Activated T-cell treated with anti-CD3 and anti-CD28 coated beads, Interleukin-2, amount 50 U/mL, for 4 hours (primary cell): ENCODE measurements around the gene CATSPERB. TPM values are rescaled to one million over a fixed set of nuclear protein-coding genes. Genes with fewer than 3 reads are reported as not detected.
"Not testable (repeated sequence)": the region's sequence is repeated elsewhere in the genome, so short reads cannot be mapped to it uniquely, and the experiment has no call there.

Source experiments
- ATAC-seq, 2 donors: fragments of 200-7000 bp; cut with Tn5 transposase; one replicate each; pipeline ENCODE4 v1.10.0; 2021
- DNase-seq: peaks from one replicate; pipeline ENCODE4 v3.0.0-alpha.2; 2020
- H3K27me3 Mint-ChIP-seq: one replicate; pipeline ENCODE4 v1.8.0; 2021; ENCODE audit warnings: low read depth, mixed read lengths
- H3K36me3 Mint-ChIP-seq: one replicate; pipeline ENCODE4 v1.8.0; 2022; ENCODE audit warnings: mixed read lengths; ENCODE audit not compliant: insufficient read depth
- H3K4me1 Mint-ChIP-seq: one replicate; pipeline ENCODE4 v1.8.0; 2021; ENCODE audit warnings: low read depth, mixed read lengths
- H3K4me3 Mint-ChIP-seq: one replicate; pipeline ENCODE4 v1.8.0; 2021; ENCODE audit warnings: mild to moderate bottlenecking, moderate library complexity, mixed read lengths
- H3K9me3 Mint-ChIP-seq: one replicate; pipeline ENCODE4 v1.8.0; 2021; ENCODE audit warnings: mixed read lengths
- total RNA-seq, 3 donors: library from RNA; stranded (reverse); gene quantifications; one replicate each; pipeline ENCODE4 v1.2.1, GENCODE V29; 2021

The CATSPERB gene
- total RNA-seq, 3 donors from 2014 or later, result 0.05 to 0.21 (median 0.08) TPM

GRCh38 chr14:91745344-91745743 lies 13.5 kb upstream of the CATSPERB start:
- H3K4me3 Mint-ChIP-seq, result no peak overlapping the region
- no peaks in the 10 kb centered on the region for H3K27me3 Mint-ChIP-seq
- H3K9me3 Mint-ChIP-seq, result no peaks in the 10 kb centered on the region
- no peaks in the 10 kb centered on the region for H3K36me3 Mint-ChIP-seq
- no peaks in the 10 kb centered on the region for H3K4me1 Mint-ChIP-seq
- no peak for DNase-seq
- no peak for ATAC-seq

- H3K4me3 Mint-ChIP-seq, result no peak overlapping the region
- H3K27me3 Mint-ChIP-seq, result no peaks in the 10 kb centered on the region
- no peaks in the 10 kb centered on the region for H3K36me3 Mint-ChIP-seq
- H3K9me3 Mint-ChIP-seq, result peaks cover 3% of the 10 kb centered on the region
- no peaks in the 10 kb centered on the region for H3K4me1 Mint-ChIP-seq
- no peak for DNase-seq
- ATAC-seq, result peak; percentile 37 to 43
These were observed 12.2 kb upstream of the CATSPERB start for GRCh38 chr14:91744068-91744480.

- H3K4me3 Mint-ChIP-seq, result no peak overlapping the region
- H3K9me3 Mint-ChIP-seq, result peaks cover 3% of the 10 kb centered on the region
- no peaks in the 10 kb centered on the region for H3K27me3 Mint-ChIP-seq
- ATAC-seq (no peak), DNase-seq (no peak)
- H3K4me1 Mint-ChIP-seq, result no peaks in the 10 kb centered on the region
- H3K36me3 Mint-ChIP-seq, result peaks cover 1% of the 10 kb centered on the region
These were observed 11.4 kb upstream of the CATSPERB start for GRCh38 chr14:91743305-91743653.

- no peaks in the 10 kb centered on the region for H3K4me1 Mint-ChIP-seq
- DNase-seq, result no peak
- peaks cover 3% of the 10 kb centered on the region for H3K9me3 Mint-ChIP-seq
- no peak overlapping the region for H3K4me3 Mint-ChIP-seq
- ATAC-seq, result no peak
- no peaks in the 10 kb centered on the region for H3K27me3 Mint-ChIP-seq
- peaks cover 1% of the 10 kb centered on the region for H3K36me3 Mint-ChIP-seq
These were observed 10.9 kb upstream of the CATSPERB start for GRCh38 chr14:91742621-91743304.

- H3K36me3 Mint-ChIP-seq, ATAC-seq, H3K4me1 Mint-ChIP-seq, DNase-seq, H3K9me3 Mint-ChIP-seq, H3K27me3 Mint-ChIP-seq, H3K4me3 Mint-ChIP-seq: not testable (repeated sequence)
These were observed 8.0 kb upstream of the CATSPERB start for GRCh38 chr14:91739867-91740266.

- Mint-ChIP-seq H3K4me3 (no peak overlapping the region), H3K9me3 (peaks cover 3% of the 10 kb centered on the region), H3K27me3 (peaks cover 7% of the 10 kb centered on the region), H3K4me1 (no peaks in the 10 kb centered on the region), H3K36me3 (peaks cover 8% of the 10 kb centered on the region)
- ATAC-seq (no peak), DNase-seq (no peak)
These were observed 5.7 kb upstream of the CATSPERB start for GRCh38 chr14:91737619-91738018.

- Mint-ChIP-seq H3K9me3 (no peaks in the 10 kb centered on the region), H3K27me3 (peaks cover 7% of the 10 kb centered on the region), H3K4me3 (no peak overlapping the region), H3K4me1 (no peaks in the 10 kb centered on the region), H3K36me3 (peaks cover 6% of the 10 kb centered on the region)
- no peak for DNase-seq
- ATAC-seq, result peak; percentile 69 to 92
These were observed 1.1 kb upstream of the CATSPERB start for GRCh38 chr14:91732859-91733477.

GRCh38 chr14:91732439-91732838 lies 553 bp upstream of the CATSPERB start:
- H3K36me3 Mint-ChIP-seq, result peaks cover 6% of the 10 kb centered on the region

GRCh38 chr14:91731018-91731417 lies 868 bp downstream of the CATSPERB start:
- no peaks in the 10 kb centered on the region for H3K4me1 Mint-ChIP-seq
- no peaks in the 10 kb centered on the region for H3K27me3 Mint-ChIP-seq
- no peaks in the 10 kb centered on the region for H3K36me3 Mint-ChIP-seq
- ATAC-seq (no peak), DNase-seq (no peak)
- no peak overlapping the region for H3K4me3 Mint-ChIP-seq
- no peaks in the 10 kb centered on the region for H3K9me3 Mint-ChIP-seq

More at GRCh38 chr14:91732439-91732838, 553 bp upstream of the CATSPERB start:
- H3K4me1 Mint-ChIP-seq, result no peaks in the 10 kb centered on the region
- no peak overlapping the region for H3K4me3 Mint-ChIP-seq
- ATAC-seq, result peak in 1 of 2 donors; percentile 38
- H3K27me3 Mint-ChIP-seq, result peaks cover 7% of the 10 kb centered on the region
- DNase-seq, result no peak
- H3K9me3 Mint-ChIP-seq, result no peaks in the 10 kb centered on the region

- Mint-ChIP-seq H3K4me3 (no peak overlapping the region), H3K27me3 (no peaks in the 10 kb centered on the region), H3K36me3 (no peaks in the 10 kb centered on the region), H3K4me1 (no peaks in the 10 kb centered on the region), H3K9me3 (no peaks in the 10 kb centered on the region)
- ATAC-seq (no peak), DNase-seq (no peak)
These were observed 2.1 kb downstream of the CATSPERB start for GRCh38 chr14:91729756-91730155.

- H3K9me3 Mint-ChIP-seq, result no peaks in the 10 kb centered on the region
- DNase-seq (no peak), ATAC-seq (peak in 1 of 2 donors; percentile 23)
- H3K4me1 Mint-ChIP-seq, result no peaks in the 10 kb centered on the region
- H3K4me3 Mint-ChIP-seq, result no peak overlapping the region
- H3K27me3 Mint-ChIP-seq, result no peaks in the 10 kb centered on the region
- no peaks in the 10 kb centered on the region for H3K36me3 Mint-ChIP-seq
These were observed 3.2 kb downstream of the CATSPERB start for GRCh38 chr14:91728616-91729183.

- Mint-ChIP-seq H3K4me1 (no peaks in the 10 kb centered on the region), H3K36me3 (peaks cover 1% of the 10 kb centered on the region), H3K4me3 (no peak overlapping the region), H3K27me3 (no peaks in the 10 kb centered on the region), H3K9me3 (no peaks in the 10 kb centered on the region)
- ATAC-seq (no peak), DNase-seq (no peak)
These were observed 4.8 kb downstream of the CATSPERB start for GRCh38 chr14:91727121-91727520.

GRCh38 chr14:91723501-91723900 lies 8.4 kb downstream of the CATSPERB start:
- Mint-ChIP-seq H3K9me3 (no peaks in the 10 kb centered on the region), H3K27me3 (no peaks in the 10 kb centered on the region), H3K4me1 (peaks cover 4% of the 10 kb centered on the region), H3K4me3 (no peak overlapping the region), H3K36me3 (peaks cover 3% of the 10 kb centered on the region)
- ATAC-seq (no peak), DNase-seq (no peak)

- Mint-ChIP-seq H3K4me1 (peaks cover 4% of the 10 kb centered on the region), H3K36me3 (peaks cover 3% of the 10 kb centered on the region), H3K4me3 (no peak overlapping the region), H3K27me3 (no peaks in the 10 kb centered on the region), H3K9me3 (no peaks in the 10 kb centered on the region)
- ATAC-seq, result no peak
- DNase-seq, result no peak
These were observed 9.5 kb downstream of the CATSPERB start for GRCh38 chr14:91722386-91722785.

GRCh38 chr14:91719839-91720238 lies 12.0 kb downstream of the CATSPERB start:
- H3K4me3 Mint-ChIP-seq, result no peak overlapping the region
- H3K27me3 Mint-ChIP-seq, result no peaks in the 10 kb centered on the region
- H3K4me1 Mint-ChIP-seq, result peaks cover 4% of the 10 kb centered on the region
- no peaks in the 10 kb centered on the region for H3K9me3 Mint-ChIP-seq
- DNase-seq (no peak), ATAC-seq (no peak)
- H3K36me3 Mint-ChIP-seq, result peaks cover 3% of the 10 kb centered on the region
